ENCODE measurements around the gene RAB3C. TPM values are rescaled to one million over a fixed set of nuclear protein-coding genes. Genes with fewer than 3 reads are reported as not detected.

The RAB3C gene
- total RNA-seq, 6 donors from 2014 or later: 0.09 to 1.1 (median 0.87) TPM; not detected in 2

DNA sequence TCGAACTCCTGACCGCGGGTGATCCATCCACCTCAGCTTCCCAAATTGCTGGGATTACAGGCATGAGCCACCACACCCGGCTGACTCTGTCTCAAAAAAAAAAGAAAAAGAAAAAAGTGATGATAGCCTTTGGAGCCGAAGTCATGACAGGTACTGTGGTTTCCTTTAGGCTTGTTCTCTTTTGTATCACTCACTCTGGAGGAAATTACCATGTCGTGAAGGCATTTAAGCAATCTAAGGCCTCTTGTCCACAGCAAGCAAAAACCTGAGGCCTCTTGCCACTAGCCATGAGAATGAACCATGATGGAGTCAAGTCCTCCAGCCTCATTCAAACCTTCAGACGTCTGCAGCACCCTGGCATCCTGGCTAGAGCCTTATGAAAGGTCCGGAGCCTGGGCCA is 286.1 kb downstream of the RAB3C start:
- no peaks in the 10 kb centered on the region for H3K4me1 ChIP-seq
- no peak for TF ChIP-seq POLR2AphosphoS5 (IDR thresholded peaks at IDR 0.05)
- TF ChIP-seq, protein P1, sequence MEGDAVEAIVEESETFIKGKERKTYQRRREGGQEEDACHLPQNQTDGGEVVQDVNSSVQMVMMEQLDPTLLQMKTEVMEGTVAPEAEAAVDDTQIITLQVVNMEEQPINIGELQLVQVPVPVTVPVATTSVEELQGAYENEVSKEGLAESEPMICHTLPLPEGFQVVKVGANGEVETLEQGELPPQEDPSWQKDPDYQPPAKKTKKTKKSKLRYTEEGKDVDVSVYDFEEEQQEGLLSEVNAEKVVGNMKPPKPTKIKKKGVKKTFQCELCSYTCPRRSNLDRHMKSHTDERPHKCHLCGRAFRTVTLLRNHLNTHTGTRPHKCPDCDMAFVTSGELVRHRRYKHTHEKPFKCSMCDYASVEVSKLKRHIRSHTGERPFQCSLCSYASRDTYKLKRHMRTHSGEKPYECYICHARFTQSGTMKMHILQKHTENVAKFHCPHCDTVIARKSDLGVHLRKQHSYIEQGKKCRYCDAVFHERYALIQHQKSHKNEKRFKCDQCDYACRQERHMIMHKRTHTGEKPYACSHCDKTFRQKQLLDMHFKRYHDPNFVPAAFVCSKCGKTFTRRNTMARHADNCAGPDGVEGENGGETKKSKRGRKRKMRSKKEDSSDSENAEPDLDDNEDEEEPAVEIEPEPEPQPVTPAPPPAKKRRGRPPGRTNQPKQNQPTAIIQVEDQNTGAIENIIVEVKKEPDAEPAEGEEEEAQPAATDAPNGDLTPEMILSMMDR (IDR thresholded peaks at IDR 0.05): no peak
- TF ChIP-seq EP300 (IDR thresholded peaks at IDR 0.05): no peak
- no peak for TF ChIP-seq POLR2A (IDR thresholded peaks at IDR 0.05)
- DNase-seq (no peak), ATAC-seq (ENCODE audit: low FRiP score in 2 of 2) (no peak)
- WGBS, 2 donors: 71 to 72% methylated on average over 8 of the region's 8 CpGs
- no peak overlapping the region for H3K4me3 ChIP-seq
- H3K27ac ChIP-seq: no peak overlapping the region
- no peaks in the 10 kb centered on the region for H3K27me3 ChIP-seq
- no peaks in the 10 kb centered on the region for H3K36me3 ChIP-seq
- no peaks in the 10 kb centered on the region for H3K9me3 ChIP-seq

DNA sequence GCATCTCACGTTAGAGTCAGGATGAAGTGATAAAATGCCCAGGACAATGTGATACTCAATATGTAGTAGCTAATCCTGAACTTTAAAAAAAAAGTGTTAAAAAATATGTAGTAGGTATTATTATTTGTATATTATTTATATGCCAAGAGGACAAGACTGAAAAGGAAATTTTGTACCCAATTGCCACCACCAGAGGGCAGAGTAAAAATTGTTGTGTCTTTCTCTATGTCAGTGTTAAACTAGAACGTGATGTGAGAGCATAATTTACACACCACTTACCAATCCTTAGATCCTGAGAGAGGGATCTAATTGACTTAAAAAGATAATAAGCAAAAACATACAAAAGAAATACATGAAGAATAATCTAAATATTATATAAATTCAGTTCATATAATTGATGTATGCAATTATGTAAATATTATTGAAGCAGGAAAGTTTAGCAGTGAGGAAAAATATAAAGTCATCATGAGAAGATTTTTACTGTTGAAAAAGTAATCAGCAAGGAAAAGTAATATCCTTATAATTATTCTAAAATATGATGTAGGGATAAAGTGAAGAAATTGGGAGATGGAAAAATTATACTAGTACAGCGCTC is 288.9 kb downstream of the RAB3C start:
- DNase-seq (no peak), ATAC-seq (ENCODE audit: low FRiP score in 2 of 2) (peak in 1 of 2 donors; percentile 45)
- no peak overlapping the region for H3K27ac ChIP-seq
- H3K4me3 ChIP-seq: no peak overlapping the region
- WGBS, 2 donors: 53 to 54% methylated on average over 3 of the region's 3 CpGs
- no peaks in the 10 kb centered on the region for H3K4me1 ChIP-seq
- no peaks in the 10 kb centered on the region for H3K9me3 ChIP-seq
- H3K27me3 ChIP-seq: no peaks in the 10 kb centered on the region
- TF ChIP-seq, protein P1 (IDR thresholded peaks at IDR 0.05): peak; percentile 22 to 57 (median 44)
- TF ChIP-seq EP300 (IDR thresholded peaks at IDR 0.05): no peak
- no peaks in the 10 kb centered on the region for H3K36me3 ChIP-seq

DNA sequence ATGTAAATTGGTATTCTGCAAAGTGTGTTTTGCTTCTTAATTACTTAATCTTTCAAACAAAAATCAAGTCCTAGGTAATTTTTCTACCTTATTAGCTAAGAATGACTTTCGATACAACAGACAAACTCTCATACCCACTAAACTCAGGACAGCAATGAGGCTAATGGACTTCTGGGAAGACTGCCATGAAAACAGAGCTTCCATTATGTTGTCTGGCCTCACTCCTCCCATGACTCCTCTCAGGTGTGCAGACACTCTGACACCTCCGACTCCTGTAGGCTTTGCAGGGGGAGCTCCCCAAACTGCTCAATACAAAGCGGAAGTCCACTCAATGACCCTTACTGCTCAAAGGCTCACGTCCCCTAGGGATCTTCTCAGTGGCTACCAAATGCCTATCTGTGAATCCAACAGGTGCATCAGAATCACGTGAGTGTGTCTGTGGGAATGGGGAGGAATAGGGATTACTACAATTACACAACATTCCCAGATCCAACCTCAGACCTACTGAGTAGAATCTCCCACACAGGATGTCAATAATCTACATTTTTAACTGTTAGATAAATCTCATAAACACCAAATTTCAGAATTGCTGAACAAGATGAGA is 289.9 kb downstream of the RAB3C start:
- no peak for ATAC-seq (ENCODE audit: low FRiP score in 2 of 2)
- H3K4me1 ChIP-seq: no peaks in the 10 kb centered on the region
- no peak for DNase-seq
- H3K4me3 ChIP-seq: no peak overlapping the region
- no peaks in the 10 kb centered on the region for H3K27me3 ChIP-seq
- 94 to 95% methylated on average over 5 of the region's 5 CpGs for WGBS, 2 donors
- no peaks in the 10 kb centered on the region for H3K9me3 ChIP-seq
- H3K27ac ChIP-seq: no peak overlapping the region
- TF ChIP-seq POLR2A (IDR thresholded peaks at IDR 0.05) (no peak), POLR2AphosphoS5 (IDR thresholded peaks at IDR 0.05) (no peak), EP300 (IDR thresholded peaks at IDR 0.05) (no peak)
- TF ChIP-seq, protein P1 (IDR thresholded peaks at IDR 0.05): no peak
- no peaks in the 10 kb centered on the region for H3K36me3 ChIP-seq

DNA sequence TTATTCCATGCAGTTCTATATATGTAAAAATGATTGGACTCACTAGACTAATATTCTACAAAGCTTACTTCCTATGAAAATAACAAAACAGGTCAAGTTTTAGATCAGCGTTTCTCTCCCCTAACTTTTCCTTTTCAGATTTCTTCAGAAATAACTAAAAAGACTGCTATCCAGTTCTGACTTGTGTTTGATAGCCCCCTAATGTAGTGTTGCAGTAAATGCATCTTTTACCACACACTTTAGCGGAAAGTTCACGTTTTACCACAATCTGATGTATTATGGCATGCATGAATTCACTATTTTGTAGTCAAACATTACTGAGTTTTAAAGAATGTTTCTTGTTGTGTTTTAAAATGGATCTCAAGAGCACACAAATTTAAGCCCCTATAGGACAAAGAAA is 292.7 kb downstream of the RAB3C start:
- H3K9me3 ChIP-seq: no peaks in the 10 kb centered on the region
- ATAC-seq (ENCODE audit: low FRiP score in 2 of 2) (no peak), DNase-seq (no peak)
- TF ChIP-seq POLR2A (IDR thresholded peaks at IDR 0.05) (no peak), EP300 (IDR thresholded peaks at IDR 0.05) (no peak), POLR2AphosphoS5 (IDR thresholded peaks at IDR 0.05) (no peak)
- TF ChIP-seq, protein P1 (IDR thresholded peaks at IDR 0.05): no peak
- WGBS, 2 donors: 65 to 68% methylated on average over 3 of the region's 3 CpGs
- H3K36me3 ChIP-seq: no peaks in the 10 kb centered on the region
- H3K27me3 ChIP-seq: no peaks in the 10 kb centered on the region
- no peaks in the 10 kb centered on the region for H3K4me1 ChIP-seq
- no peak overlapping the region for H3K27ac ChIP-seq
- H3K4me3 ChIP-seq: no peak overlapping the region

DNA sequence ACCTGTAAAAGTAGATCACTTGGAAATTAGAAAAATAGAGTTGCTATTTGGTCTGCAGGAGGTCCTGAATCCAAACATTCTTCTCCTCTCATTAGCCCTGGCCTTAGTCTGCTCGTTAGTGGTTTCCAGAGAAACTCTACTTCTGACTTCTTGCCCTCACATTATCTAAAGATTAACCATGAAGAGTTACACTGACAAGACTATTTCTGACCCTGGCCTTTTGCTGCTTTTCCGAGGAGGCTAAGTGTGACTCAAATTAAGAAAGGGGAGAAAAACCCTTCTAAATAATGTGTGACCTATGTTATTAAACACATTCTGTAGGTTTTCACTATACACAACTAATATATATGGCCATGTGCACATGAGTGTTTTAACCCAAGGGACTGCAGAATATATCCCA is 302.4 kb downstream of the RAB3C start:
- H3K27me3 ChIP-seq: no peaks in the 10 kb centered on the region
- H3K4me1 ChIP-seq: peaks cover 0 to 9% (median 7%) of the 10 kb centered on the region in 4 donors
- TF ChIP-seq, protein P1 (IDR thresholded peaks at IDR 0.05): no peak
- TF ChIP-seq POLR2A (IDR thresholded peaks at IDR 0.05) (no peak), POLR2AphosphoS5 (IDR thresholded peaks at IDR 0.05) (no peak), EP300 (IDR thresholded peaks at IDR 0.05) (no peak)
- no peak overlapping the region for H3K4me3 ChIP-seq
- DNase-seq (no peak), ATAC-seq (ENCODE audit: low FRiP score in 2 of 2) (no peak)
- H3K36me3 ChIP-seq: no peaks in the 10 kb centered on the region
- 54 to 60% methylated on average over 2 of the region's 2 CpGs for WGBS, 2 donors
- H3K27ac ChIP-seq: peak overlapping the region in 1 of 4 donors; percentile 61
- no peaks in the 10 kb centered on the region for H3K9me3 ChIP-seq
